ENCODE results near the gene ASB6. TPM values are rescaled to one million over a fixed set of nuclear protein-coding genes. Genes with fewer than 3 reads are reported as not detected.
A peak's percentile ranks its signal among the peaks of the same experiment; 100 is the strongest.

Gene ASB6
- total and polyA plus RNA-seq, 2 of the 13 experiments (the other 11 are each of a cell fraction or from before 2014, with no cell fraction given): 8.2 to 8.4 TPM

DNA sequence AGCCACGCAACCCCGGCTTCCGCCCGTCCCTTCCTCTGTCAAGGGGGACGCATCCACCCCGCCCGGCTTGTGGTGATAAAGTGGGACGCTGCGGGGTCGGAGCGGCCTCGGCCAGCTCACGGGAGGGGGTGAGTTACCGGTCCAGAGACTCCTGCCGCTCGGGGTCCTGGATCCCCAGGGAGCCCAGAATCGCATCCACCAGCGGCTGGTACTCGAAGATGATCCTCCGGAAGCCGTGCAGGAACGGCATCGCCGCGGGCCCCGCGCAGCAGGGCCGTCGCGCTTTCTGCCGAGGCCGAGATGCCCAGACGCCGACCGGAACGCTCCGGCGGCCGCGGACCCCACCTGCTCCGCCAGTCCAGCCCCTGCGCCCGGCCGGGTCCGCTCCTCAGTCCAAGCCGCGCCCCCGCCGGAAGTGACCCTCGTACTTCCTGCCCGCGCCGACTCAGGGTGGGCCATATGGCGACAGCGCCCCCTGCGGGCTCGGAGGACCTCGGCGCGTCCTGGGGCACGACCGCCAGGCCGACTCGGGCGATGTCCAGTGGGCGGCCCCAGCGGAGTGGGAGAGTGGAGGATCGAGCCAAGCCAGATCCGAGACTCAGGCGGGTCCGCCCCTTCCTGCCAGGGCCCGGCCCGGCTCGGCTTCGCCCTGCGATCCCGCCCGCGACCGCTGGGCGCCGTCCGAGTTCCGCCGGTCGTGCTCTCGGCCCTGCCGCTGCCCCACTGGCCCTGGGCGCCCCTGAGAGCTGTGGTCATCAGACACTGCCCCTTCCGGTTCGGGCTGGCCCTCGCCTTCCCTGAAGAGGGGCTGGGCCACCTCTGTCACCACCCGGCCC, at the start of gene ASB6 (continued):
- peak; percentile 90; the same call in 1 of the 2 replicates for TF ChIP-seq ZNF34 (CRISPR knock-in tag; IDR thresholded peaks at IDR 0.05; ENCODE audit: borderline replicate concordance)
- peak; percentile 63; the same call in 1 of the 2 replicates for TF ChIP-seq MEF2D (CRISPR knock-in tag; IDR thresholded peaks at IDR 0.05)
- peak; percentile 83; the same call in 1 of the 2 replicates for TF ChIP-seq ZNF552 (CRISPR knock-in tag; IDR thresholded peaks at IDR 0.05; ENCODE audit: borderline replicate concordance)
- TF ChIP-seq ATF7-NPFF (CRISPR knock-in tag; IDR thresholded peaks at IDR 0.05; ENCODE audit: low read depth): peak; percentile 91; the same call in 1 of the 2 replicates
- TF ChIP-seq, protein P1, sequence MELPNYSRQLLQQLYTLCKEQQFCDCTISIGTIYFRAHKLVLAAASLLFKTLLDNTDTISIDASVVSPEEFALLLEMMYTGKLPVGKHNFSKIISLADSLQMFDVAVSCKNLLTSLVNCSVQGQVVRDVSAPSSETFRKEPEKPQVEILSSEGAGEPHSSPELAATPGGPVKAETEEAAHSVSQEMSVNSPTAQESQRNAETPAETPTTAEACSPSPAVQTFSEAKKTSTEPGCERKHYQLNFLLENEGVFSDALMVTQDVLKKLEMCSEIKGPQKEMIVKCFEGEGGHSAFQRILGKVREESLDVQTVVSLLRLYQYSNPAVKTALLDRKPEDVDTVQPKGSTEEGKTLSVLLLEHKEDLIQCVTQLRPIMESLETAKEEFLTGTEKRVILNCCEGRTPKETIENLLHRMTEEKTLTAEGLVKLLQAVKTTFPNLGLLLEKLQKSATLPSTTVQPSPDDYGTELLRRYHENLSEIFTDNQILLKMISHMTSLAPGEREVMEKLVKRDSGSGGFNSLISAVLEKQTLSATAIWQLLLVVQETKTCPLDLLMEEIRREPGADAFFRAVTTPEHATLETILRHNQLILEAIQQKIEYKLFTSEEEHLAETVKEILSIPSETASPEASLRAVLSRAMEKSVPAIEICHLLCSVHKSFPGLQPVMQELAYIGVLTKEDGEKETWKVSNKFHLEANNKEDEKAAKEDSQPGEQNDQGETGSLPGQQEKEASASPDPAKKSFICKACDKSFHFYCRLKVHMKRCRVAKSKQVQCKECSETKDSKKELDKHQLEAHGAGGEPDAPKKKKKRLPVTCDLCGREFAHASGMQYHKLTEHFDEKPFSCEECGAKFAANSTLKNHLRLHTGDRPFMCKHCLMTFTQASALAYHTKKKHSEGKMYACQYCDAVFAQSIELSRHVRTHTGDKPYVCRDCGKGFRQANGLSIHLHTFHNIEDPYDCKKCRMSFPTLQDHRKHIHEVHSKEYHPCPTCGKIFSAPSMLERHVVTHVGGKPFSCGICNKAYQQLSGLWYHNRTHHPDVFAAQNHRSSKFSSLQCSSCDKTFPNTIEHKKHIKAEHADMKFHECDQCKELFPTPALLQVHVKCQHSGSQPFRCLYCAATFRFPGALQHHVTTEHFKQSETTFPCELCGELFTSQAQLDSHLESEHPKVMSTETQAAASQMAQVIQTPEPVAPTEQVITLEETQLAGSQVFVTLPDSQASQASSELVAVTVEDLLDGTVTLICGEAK (IDR thresholded peaks at IDR 0.05): peak; percentile 73
- TF ChIP-seq, protein P1 (CRISPR knock-in tag; IDR thresholded peaks at IDR 0.05): peak; percentile 85; the same call in 1 of the 2 replicates
- no peak for TF ChIP-seq KLF11 (CRISPR knock-in tag; IDR thresholded peaks at IDR 0.05)
- TF ChIP-seq ZZZ3 (CRISPR knock-in tag; IDR thresholded peaks at IDR 0.05; ENCODE audit: borderline replicate concordance): peak; percentile 71; the same call in 1 of the 2 replicates
- TF ChIP-seq, protein P2, sequence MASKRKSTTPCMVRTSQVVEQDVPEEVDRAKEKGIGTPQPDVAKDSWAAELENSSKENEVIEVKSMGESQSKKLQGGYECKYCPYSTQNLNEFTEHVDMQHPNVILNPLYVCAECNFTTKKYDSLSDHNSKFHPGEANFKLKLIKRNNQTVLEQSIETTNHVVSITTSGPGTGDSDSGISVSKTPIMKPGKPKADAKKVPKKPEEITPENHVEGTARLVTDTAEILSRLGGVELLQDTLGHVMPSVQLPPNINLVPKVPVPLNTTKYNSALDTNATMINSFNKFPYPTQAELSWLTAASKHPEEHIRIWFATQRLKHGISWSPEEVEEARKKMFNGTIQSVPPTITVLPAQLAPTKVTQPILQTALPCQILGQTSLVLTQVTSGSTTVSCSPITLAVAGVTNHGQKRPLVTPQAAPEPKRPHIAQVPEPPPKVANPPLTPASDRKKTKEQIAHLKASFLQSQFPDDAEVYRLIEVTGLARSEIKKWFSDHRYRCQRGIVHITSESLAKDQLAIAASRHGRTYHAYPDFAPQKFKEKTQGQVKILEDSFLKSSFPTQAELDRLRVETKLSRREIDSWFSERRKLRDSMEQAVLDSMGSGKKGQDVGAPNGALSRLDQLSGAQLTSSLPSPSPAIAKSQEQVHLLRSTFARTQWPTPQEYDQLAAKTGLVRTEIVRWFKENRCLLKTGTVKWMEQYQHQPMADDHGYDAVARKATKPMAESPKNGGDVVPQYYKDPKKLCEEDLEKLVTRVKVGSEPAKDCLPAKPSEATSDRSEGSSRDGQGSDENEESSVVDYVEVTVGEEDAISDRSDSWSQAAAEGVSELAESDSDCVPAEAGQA (IDR thresholded peaks at IDR 0.05; ENCODE audit: low read depth): 0 out of 2 replicates have a peak, but pooled peaks have one; percentile 55
- TF ChIP-seq, protein P2 (CRISPR knock-in tag; IDR thresholded peaks at IDR 0.05; ENCODE audit: borderline replicate concordance): no peak
